DOHH2 (cell line): ENCODE results near the gene MMP2.

Experiments
- H3F3A ChIP-seq: fragments of 200-600 bp; sonication (generic), shearing (Covaris generic); 2 replicates; pipeline ENCODE4 v1.6.0; 2016; ENCODE audit warnings: antibody characterized with exemption, mild to moderate bottlenecking; ENCODE audit not compliant: control insufficient read depth, insufficient read depth
- H3K27ac ChIP-seq: fragments of 200-600 bp; sonication (generic); 2 replicates; pipeline ENCODE4 v1.5.1; 2014; ENCODE audit warnings: low read depth, mild to moderate bottlenecking, low read length, moderate library complexity
- H3K27me3 ChIP-seq: fragments of 200-600 bp; sonication (generic); 2 replicates; pipeline ENCODE4 v1.6.1; 2014; ENCODE audit warnings: mild to moderate bottlenecking, low read length, mixed read lengths; ENCODE audit not compliant: control insufficient read depth
- H3K36me3 ChIP-seq: fragments of 200-600 bp; sonication (generic); 2 replicates; pipeline ENCODE4 v1.6.1; 2014; ENCODE audit warnings: mild to moderate bottlenecking, low read length, moderate library complexity, mixed read lengths; ENCODE audit not compliant: control insufficient read depth
- H3K4me1 ChIP-seq: fragments of 200-600 bp; sonication (generic); 2 replicates; pipeline ENCODE4 v1.6.1; 2014; ENCODE audit warnings: mild to moderate bottlenecking, low read length, mixed read lengths; ENCODE audit not compliant: control insufficient read depth
- H3K4me2 ChIP-seq: fragments of 200-600 bp; sonication (generic); 2 replicates; pipeline ENCODE4 v1.6.0; 2014; ENCODE audit warnings: mild to moderate bottlenecking, low read length, moderate library complexity
- H3K4me3 ChIP-seq: fragments of 200-600 bp; sonication (generic); 2 replicates; pipeline ENCODE4 v1.5.1; 2014; ENCODE audit warnings: mild to moderate bottlenecking, low read length, mixed read lengths
- H3K79me2 ChIP-seq: fragments of 200-600 bp; sonication (generic); 2 replicates; pipeline ENCODE4 v1.6.1; 2014; ENCODE audit warnings: mild to moderate bottlenecking, low read length, mixed read lengths; ENCODE audit not compliant: control insufficient read depth
- H3K9me2 ChIP-seq: fragments of 200-600 bp; sonication (generic); replicated peaks from 2 replicates; pipeline ENCODE4 v1.6.1; 2014; ENCODE audit warnings: mild to moderate bottlenecking, low read length, mixed read lengths; ENCODE audit not compliant: control insufficient read depth
- H3K9me3 ChIP-seq: fragments of 200-600 bp; sonication (generic); 2 replicates; pipeline ENCODE4 v1.6.1; 2014; ENCODE audit warnings: antibody characterized with exemption, low read length, mixed read lengths; ENCODE audit not compliant: control insufficient read depth, insufficient read depth
- H4K20me1 ChIP-seq: fragments of 200-600 bp; sonication (generic); 2 replicates; pipeline ENCODE4 v1.6.0; 2014; ENCODE audit warnings: low read depth, mild to moderate bottlenecking, antibody characterized with exemption, low read length, moderate library complexity; ENCODE audit not compliant: control insufficient read depth, insufficient read depth
- EZH2phosphoT487 ChIP-seq: fragments of 200-600 bp; sonication (generic); IDR thresholded peaks from 2 replicates; pipeline ENCODE4 v1.6.1; 2017; ENCODE audit warnings: borderline replicate concordance, mild to moderate bottlenecking, antibody characterized with exemption, low read length, moderate library complexity, mixed read lengths
- TF ChIP-seq, protein P1 (sequence below): fragments of 200-600 bp; sonication (generic); IDR thresholded peaks from one replicate; pipeline ENCODE4 v1.5.1; 2014; ENCODE audit warnings: antibody characterized with exemption, mild to moderate bottlenecking, low read depth, low read length; ENCODE audit not compliant: poor library complexity, severe bottlenecking

Gene MMP2

DNA sequence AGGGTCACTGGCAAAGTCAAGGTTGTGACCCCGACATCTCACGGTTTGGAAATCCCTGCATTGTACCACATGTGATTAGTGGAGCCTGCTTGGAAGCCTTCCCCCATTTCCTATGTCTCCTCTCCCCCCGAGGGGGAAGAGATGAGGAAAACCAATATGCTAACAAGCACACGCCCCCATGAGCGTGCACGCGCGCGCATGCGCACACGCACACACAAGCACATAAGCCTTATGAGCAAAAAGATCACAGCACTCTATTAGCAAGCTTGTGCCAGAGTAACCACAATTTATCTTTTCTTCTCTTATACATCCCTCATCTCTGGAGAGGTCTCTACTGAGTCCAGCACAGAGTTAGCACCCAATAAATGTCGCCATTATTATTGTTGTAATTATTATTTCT lies 31.8 kb upstream of the MMP2 start:
- Histone ChIP-seq H3K27ac (no peak overlapping the region), H3K4me1 (no peaks in the 10 kb centered on the region), H3K4me2 (no peak overlapping the region), H3K9me2 (no peaks in the 10 kb centered on the region), H3K36me3 (no peaks in the 10 kb centered on the region), H3F3A (no peaks in the 10 kb centered on the region), H4K20me1 (no peaks in the 10 kb centered on the region), H3K9me3 (no peaks in the 10 kb centered on the region), H3K4me3 (no peak overlapping the region), H3K79me2 (no peaks in the 10 kb centered on the region), H3K27me3 (no peaks in the 10 kb centered on the region)
- TF ChIP-seq EZH2phosphoT487 = no peak
- TF ChIP-seq, protein P1, sequence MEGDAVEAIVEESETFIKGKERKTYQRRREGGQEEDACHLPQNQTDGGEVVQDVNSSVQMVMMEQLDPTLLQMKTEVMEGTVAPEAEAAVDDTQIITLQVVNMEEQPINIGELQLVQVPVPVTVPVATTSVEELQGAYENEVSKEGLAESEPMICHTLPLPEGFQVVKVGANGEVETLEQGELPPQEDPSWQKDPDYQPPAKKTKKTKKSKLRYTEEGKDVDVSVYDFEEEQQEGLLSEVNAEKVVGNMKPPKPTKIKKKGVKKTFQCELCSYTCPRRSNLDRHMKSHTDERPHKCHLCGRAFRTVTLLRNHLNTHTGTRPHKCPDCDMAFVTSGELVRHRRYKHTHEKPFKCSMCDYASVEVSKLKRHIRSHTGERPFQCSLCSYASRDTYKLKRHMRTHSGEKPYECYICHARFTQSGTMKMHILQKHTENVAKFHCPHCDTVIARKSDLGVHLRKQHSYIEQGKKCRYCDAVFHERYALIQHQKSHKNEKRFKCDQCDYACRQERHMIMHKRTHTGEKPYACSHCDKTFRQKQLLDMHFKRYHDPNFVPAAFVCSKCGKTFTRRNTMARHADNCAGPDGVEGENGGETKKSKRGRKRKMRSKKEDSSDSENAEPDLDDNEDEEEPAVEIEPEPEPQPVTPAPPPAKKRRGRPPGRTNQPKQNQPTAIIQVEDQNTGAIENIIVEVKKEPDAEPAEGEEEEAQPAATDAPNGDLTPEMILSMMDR = no peak

DNA sequence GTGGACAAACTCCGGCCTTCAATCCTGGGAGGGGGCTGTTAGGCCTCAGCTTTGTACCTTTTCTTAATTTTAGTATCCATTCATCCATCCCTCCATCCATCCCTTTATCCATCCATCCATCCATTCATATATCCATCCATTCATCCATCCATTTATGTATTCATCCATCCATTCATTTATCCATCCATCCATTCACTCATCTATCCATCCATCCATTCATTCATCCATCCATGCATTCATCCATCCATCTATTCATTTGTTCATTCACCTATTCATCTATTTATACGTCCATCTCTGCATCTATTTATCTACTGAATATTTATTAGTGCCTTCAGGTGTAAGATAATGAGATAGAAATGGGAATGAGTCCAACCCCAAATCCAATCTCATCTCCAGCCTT lies 26.0 kb upstream of the MMP2 start:
- Histone ChIP-seq H3K4me3 (no peak overlapping the region), H4K20me1 (no peaks in the 10 kb centered on the region), H3K36me3 (no peaks in the 10 kb centered on the region), H3F3A (no peaks in the 10 kb centered on the region), H3K9me2 (no peaks in the 10 kb centered on the region), H3K79me2 (no peaks in the 10 kb centered on the region), H3K27ac (no peak overlapping the region), H3K4me2 (no peak overlapping the region), H3K4me1 (no peaks in the 10 kb centered on the region), H3K9me3 (no peaks in the 10 kb centered on the region), H3K27me3 (no peaks in the 10 kb centered on the region)
- no peak for TF ChIP-seq EZH2phosphoT487
- TF ChIP-seq, protein P1 = no peak

DNA sequence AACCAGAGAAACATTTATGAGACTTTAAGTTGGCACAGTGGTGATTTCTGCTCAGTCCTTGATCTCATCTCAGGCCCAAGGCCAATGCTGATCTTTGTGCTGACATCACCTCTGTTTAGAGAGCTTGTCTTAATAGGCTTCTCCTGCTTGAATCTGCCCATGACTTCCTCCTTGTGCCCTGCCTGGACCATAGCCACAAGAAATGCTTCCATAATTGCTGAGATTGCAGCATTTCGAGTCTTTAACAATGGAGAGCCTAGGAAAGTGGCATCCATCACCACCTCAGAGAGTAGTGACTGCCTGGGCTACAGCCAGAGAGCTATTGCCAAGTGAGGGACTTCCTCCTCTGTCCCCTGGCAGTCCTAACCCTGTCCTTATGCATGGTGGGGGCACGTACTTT lies 25.1 kb upstream of the MMP2 start:
- H3K9me3 ChIP-seq = no peaks in the 10 kb centered on the region
- H3K27ac ChIP-seq = no peak overlapping the region
- H4K20me1 ChIP-seq = no peaks in the 10 kb centered on the region
- H3K27me3 ChIP-seq = no peaks in the 10 kb centered on the region
- H3F3A ChIP-seq = no peaks in the 10 kb centered on the region
- H3K4me3 ChIP-seq = no peak overlapping the region
- no peak overlapping the region for H3K4me2 ChIP-seq
- TF ChIP-seq, protein P1 = no peak
- no peak for TF ChIP-seq EZH2phosphoT487
- H3K4me1 ChIP-seq = no peaks in the 10 kb centered on the region
- H3K36me3 ChIP-seq = no peaks in the 10 kb centered on the region
- H3K79me2 ChIP-seq = no peaks in the 10 kb centered on the region
- H3K9me2 ChIP-seq = no peaks in the 10 kb centered on the region

DNA sequence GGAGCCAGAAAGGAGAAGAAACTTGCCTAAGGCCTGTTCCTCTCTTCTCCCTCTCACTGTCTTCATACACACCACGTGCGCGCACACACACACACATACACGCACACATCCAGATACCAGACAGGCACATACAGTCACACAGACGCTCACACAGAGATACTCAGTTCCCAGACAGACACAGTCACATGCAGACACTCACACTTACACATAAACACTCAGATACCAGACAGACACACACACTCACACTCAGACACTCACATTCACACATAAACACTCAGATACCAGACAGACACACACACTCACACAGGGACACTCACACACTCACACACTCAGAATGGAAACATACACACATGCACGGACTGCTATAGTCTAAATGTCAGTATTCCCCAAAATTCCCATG lies 24.1 kb upstream of the MMP2 start:
- Histone ChIP-seq H3F3A (no peaks in the 10 kb centered on the region), H4K20me1 (no peaks in the 10 kb centered on the region), H3K36me3 (no peaks in the 10 kb centered on the region), H3K4me3 (no peak overlapping the region), H3K9me2 (no peaks in the 10 kb centered on the region), H3K9me3 (no peaks in the 10 kb centered on the region), H3K79me2 (no peaks in the 10 kb centered on the region), H3K27me3 (no peaks in the 10 kb centered on the region), H3K27ac (no peak overlapping the region), H3K4me1 (no peaks in the 10 kb centered on the region), H3K4me2 (no peak overlapping the region)
- TF ChIP-seq, protein P1 = no peak
- no peak for TF ChIP-seq EZH2phosphoT487
